HEK293 (cell line): ENCODE measurements around the gene TLE6.

Source experiments
- BCL11B ChIP-seq: fragments of 450-650 bp; formaldehyde crosslinking; IDR thresholded peaks from 2 replicates; pipeline ENCODE4 v1.5.1; 2016; ENCODE audit warnings: low read depth, missing biosample characterization, missing genetic modification characterization
- REPIN1 ChIP-seq: fragments of 450-650 bp; formaldehyde crosslinking; IDR thresholded peaks from 2 replicates; pipeline ENCODE4 v1.5.1; 2017; ENCODE audit warnings: missing biosample characterization, missing genetic modification characterization, low read depth
- SP2 ChIP-seq: fragments of 450-650 bp; formaldehyde crosslinking; IDR thresholded peaks from 2 replicates; pipeline ENCODE4 v1.5.1; 2016; ENCODE audit warnings: missing biosample characterization, missing genetic modification characterization
- TCF7L2 ChIP-seq: IDR thresholded peaks from 2 replicates; pipeline ENCODE4 v1.6.1; 2011; ENCODE audit warnings: low read depth, mild to moderate bottlenecking, inconsistent platforms, low read length, moderate library complexity, borderline replicate concordance
- WT1 ChIP-seq: fragments of 450-650 bp; formaldehyde crosslinking; IDR thresholded peaks from 2 replicates; pipeline ENCODE4 v1.5.1; 2016; ENCODE audit warnings: missing biosample characterization, missing genetic modification characterization
- ZEB2 ChIP-seq: fragments of 450-650 bp; formaldehyde crosslinking; IDR thresholded peaks from 2 replicates; pipeline ENCODE4 v1.5.1; 2016; ENCODE audit warnings: missing biosample characterization, missing genetic modification characterization
- ZNF138 ChIP-seq: fragments of 450-650 bp; formaldehyde crosslinking; IDR thresholded peaks from 2 replicates; pipeline ENCODE4 v1.5.1; 2016; ENCODE audit warnings: missing biosample characterization, missing genetic modification characterization, borderline replicate concordance
- ZNF248 ChIP-seq: fragments of 450-650 bp; formaldehyde crosslinking; IDR thresholded peaks from 2 replicates; pipeline ENCODE4 v1.5.1; 2017; ENCODE audit warnings: missing biosample characterization, missing genetic modification characterization
- ZNF391 ChIP-seq: fragments of 450-650 bp; formaldehyde crosslinking; IDR thresholded peaks from 2 replicates; pipeline ENCODE4 v1.5.1; 2016; ENCODE audit warnings: low read depth, missing biosample characterization, missing genetic modification characterization, borderline replicate concordance
- ZNF544 ChIP-seq: fragments of 450-650 bp; formaldehyde crosslinking; IDR thresholded peaks from 2 replicates; pipeline ENCODE4 v1.5.0; 2017; ENCODE audit warnings: missing biosample characterization, missing genetic modification characterization
- ZNF558 ChIP-seq: fragments of 450-650 bp; formaldehyde crosslinking; IDR thresholded peaks from 2 replicates; pipeline ENCODE4 v1.5.1; 2016; ENCODE audit warnings: missing biosample characterization, missing genetic modification characterization
- ZNF561 ChIP-seq: fragments of 450-650 bp; IDR thresholded peaks from 2 replicates; pipeline ENCODE4 v1.5.1; 2018; ENCODE audit warnings: missing biosample characterization, missing genetic modification characterization, borderline replicate concordance
- ZNF600 ChIP-seq: fragments of 450-650 bp; formaldehyde crosslinking; IDR thresholded peaks from 2 replicates; pipeline ENCODE4 v1.5.1; 2016; ENCODE audit warnings: missing biosample characterization, missing genetic modification characterization
- ZNF660 ChIP-seq: fragments of 450-650 bp; IDR thresholded peaks from 2 replicates; pipeline ENCODE4 v1.5.1; 2018; ENCODE audit warnings: missing biosample characterization, mild to moderate bottlenecking, missing genetic modification characterization
- ZNF830 ChIP-seq: fragments of 450-650 bp; IDR thresholded peaks from 2 replicates; pipeline ENCODE4 v1.5.0; 2018; ENCODE audit warnings: missing biosample characterization, missing genetic modification characterization, low read depth, mild to moderate bottlenecking, moderate library complexity
- TF ChIP-seq, protein P1 (sequence below): fragments of 450-650 bp; formaldehyde crosslinking; IDR thresholded peaks from 2 replicates; pipeline ENCODE4 v1.5.1; 2016; ENCODE audit warnings: missing biosample characterization, missing genetic modification characterization
- TF ChIP-seq, protein P2 (sequence below): fragments of 450-650 bp; formaldehyde crosslinking; IDR thresholded peaks from 2 replicates; pipeline ENCODE4 v1.5.1; 2016; ENCODE audit warnings: missing biosample characterization, missing genetic modification characterization
- TF ChIP-seq, protein P3 (sequence below): fragments of 450-650 bp; formaldehyde crosslinking; IDR thresholded peaks from 2 replicates; pipeline ENCODE4 v1.5.1; 2017; ENCODE audit warnings: missing biosample characterization, mild to moderate bottlenecking, missing genetic modification characterization, moderate library complexity
- TF ChIP-seq, protein P4 (sequence below): sonication (generic); formaldehyde crosslinking; IDR thresholded peaks from 2 replicates; pipeline ENCODE4 v1.8.1; 2022; ENCODE audit warnings: mild to moderate bottlenecking, moderate library complexity, missing genetic modification reagents
- TF ChIP-seq, protein P5 (sequence below): fragments of 450-650 bp; formaldehyde crosslinking; optimal IDR thresholded peaks from 2 replicates; pipeline ENCODE3; 2016; ENCODE audit warnings: missing biosample characterization, mild to moderate bottlenecking, missing genetic modification characterization
- TF ChIP-seq, protein P6 (sequence below): fragments of 450-650 bp; formaldehyde crosslinking; IDR thresholded peaks from 2 replicates; pipeline ENCODE4 v1.5.1; 2016; ENCODE audit warnings: missing biosample characterization, missing genetic modification characterization, borderline replicate concordance
- TF ChIP-seq, protein P7 (sequence below): fragments of 450-650 bp; formaldehyde crosslinking; conservative IDR thresholded peaks from 2 replicates; pipeline ENCODE4 v1.5.1; 2016; ENCODE audit warnings: low read depth, missing biosample characterization, missing genetic modification characterization

Gene TLE6

DNA sequence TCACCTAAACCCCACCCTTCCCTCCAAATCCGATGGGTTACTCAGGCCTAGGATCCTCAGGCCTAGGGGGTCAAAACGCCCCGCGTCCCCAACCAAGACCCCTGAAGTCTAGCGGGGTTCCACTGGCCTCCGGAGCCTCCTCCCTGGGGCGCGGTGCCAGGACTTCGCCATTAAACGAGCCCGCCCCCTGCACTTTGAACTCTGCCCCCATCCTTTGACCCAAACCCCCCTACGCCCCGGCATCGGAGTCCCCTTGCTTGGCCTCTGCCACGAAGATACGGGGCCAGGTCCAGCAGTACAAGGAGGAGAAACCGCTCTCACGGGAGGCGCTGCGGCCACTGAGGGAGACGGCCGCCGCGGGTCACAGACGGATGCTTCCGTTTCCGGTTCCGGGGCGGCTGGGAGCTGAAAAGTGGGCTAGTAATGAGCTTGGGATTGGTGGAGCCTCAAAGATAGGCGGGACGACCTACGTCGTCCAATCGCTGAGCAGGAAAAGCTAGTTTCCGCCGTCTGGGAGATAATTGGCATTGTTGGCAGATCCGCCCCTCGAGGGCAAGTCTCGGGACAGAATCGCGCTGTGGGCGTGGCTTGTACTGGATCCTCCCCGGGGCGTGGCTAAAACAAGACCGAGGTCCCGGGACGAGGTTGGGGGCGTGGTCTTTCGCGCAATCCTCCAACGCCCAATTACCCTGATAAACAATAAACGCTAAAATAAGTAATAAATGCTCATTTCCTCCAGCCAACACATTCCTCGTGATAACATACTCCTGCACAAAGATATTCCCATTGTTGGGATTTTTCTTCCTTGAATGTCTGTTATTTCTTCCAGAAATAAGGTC is 26.9 kb upstream of the TLE6 start (continued):
- TF ChIP-seq ZNF830 (tag by site-specific recombination), result no peak
- no peak for TF ChIP-seq ZNF558 (tag by site-specific recombination)
- TF ChIP-seq, protein P1, sequence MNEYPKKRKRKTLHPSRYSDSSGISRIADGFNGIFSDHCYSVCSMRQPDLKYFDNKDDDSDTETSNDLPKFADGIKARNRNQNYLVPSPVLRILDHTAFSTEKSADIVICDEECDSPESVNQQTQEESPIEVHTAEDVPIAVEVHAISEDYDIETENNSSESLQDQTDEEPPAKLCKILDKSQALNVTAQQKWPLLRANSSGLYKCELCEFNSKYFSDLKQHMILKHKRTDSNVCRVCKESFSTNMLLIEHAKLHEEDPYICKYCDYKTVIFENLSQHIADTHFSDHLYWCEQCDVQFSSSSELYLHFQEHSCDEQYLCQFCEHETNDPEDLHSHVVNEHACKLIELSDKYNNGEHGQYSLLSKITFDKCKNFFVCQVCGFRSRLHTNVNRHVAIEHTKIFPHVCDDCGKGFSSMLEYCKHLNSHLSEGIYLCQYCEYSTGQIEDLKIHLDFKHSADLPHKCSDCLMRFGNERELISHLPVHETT (tag by site-specific recombination), result peak; percentile 85
- TF ChIP-seq, protein P2, sequence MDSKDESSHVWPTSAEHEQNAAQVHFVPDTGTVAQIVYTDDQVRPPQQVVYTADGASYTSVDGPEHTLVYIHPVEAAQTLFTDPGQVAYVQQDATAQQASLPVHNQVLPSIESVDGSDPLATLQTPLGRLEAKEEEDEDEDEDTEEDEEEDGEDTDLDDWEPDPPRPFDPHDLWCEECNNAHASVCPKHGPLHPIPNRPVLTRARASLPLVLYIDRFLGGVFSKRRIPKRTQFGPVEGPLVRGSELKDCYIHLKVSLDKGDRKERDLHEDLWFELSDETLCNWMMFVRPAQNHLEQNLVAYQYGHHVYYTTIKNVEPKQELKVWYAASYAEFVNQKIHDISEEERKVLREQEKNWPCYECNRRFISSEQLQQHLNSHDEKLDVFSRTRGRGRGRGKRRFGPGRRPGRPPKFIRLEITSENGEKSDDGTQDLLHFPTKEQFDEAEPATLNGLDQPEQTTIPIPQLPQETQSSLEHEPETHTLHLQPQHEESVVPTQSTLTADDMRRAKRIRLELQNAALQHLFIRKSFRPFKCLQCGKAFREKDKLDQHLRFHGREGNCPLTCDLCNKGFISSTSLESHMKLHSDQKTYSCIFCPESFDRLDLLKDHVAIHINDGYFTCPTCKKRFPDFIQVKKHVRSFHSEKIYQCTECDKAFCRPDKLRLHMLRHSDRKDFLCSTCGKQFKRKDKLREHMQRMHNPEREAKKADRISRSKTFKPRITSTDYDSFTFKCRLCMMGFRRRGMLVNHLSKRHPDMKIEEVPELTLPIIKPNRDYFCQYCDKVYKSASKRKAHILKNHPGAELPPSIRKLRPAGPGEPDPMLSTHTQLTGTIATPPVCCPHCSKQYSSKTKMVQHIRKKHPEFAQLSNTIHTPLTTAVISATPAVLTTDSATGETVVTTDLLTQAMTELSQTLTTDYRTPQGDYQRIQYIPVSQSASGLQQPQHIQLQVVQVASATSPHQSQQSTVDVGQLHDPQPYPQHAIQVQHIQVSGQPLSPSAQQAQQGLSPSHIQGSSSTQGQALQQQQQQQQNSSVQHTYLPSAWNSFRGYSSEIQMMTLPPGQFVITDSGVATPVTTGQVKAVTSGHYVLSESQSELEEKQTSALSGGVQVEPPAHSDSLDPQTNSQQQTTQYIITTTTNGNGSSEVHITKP, result peak; percentile 74
- TF ChIP-seq, protein P3, sequence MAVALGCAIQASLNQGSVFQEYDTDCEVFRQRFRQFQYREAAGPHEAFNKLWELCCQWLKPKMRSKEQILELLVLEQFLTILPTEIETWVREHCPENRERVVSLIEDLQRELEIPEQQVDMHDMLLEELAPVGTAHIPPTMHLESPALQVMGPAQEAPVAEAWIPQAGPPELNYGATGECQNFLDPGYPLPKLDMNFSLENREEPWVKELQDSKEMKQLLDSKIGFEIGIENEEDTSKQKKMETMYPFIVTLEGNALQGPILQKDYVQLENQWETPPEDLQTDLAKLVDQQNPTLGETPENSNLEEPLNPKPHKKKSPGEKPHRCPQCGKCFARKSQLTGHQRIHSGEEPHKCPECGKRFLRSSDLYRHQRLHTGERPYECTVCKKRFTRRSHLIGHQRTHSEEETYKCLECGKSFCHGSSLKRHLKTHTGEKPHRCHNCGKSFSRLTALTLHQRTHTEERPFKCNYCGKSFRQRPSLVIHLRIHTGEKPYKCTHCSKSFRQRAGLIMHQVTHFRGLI (tag by site-specific recombination), result no peak
- TF ChIP-seq ZNF561 (tag by site-specific recombination), result peak; percentile 85
- peak; percentile 65; the same call in 1 of the 2 replicates for TF ChIP-seq ZNF391
- TF ChIP-seq SP2 (tag by site-specific recombination), result peak; percentile 100
- TF ChIP-seq, protein P4, sequence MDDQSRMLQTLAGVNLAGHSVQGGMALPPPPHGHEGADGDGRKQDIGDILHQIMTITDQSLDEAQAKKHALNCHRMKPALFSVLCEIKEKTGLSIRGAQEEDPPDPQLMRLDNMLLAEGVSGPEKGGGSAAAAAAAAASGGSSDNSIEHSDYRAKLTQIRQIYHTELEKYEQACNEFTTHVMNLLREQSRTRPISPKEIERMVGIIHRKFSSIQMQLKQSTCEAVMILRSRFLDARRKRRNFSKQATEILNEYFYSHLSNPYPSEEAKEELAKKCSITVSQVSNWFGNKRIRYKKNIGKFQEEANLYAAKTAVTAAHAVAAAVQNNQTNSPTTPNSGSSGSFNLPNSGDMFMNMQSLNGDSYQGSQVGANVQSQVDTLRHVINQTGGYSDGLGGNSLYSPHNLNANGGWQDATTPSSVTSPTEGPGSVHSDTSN (CRISPR knock-in tag), result no peak
- no peak for TF ChIP-seq ZNF544 (tag by site-specific recombination)
- TF ChIP-seq, protein P5, sequence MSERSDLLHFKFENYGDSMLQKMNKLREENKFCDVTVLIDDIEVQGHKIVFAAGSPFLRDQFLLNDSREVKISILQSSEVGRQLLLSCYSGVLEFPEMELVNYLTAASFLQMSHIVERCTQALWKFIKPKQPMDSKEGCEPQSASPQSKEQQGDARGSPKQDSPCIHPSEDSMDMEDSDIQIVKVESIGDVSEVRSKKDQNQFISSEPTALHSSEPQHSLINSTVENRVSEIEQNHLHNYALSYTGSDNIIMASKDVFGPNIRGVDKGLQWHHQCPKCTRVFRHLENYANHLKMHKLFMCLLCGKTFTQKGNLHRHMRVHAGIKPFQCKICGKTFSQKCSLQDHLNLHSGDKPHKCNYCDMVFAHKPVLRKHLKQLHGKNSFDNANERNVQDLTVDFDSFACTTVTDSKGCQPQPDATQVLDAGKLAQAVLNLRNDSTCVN, result peak; percentile 43
- TF ChIP-seq ZNF248, result no peak
- TF ChIP-seq ZNF660 (tag by site-specific recombination), result 0 out of 2 replicates have a peak, but pooled peaks have one; percentile 6
- TF ChIP-seq TCF7L2, result no peak
- TF ChIP-seq, protein P6, sequence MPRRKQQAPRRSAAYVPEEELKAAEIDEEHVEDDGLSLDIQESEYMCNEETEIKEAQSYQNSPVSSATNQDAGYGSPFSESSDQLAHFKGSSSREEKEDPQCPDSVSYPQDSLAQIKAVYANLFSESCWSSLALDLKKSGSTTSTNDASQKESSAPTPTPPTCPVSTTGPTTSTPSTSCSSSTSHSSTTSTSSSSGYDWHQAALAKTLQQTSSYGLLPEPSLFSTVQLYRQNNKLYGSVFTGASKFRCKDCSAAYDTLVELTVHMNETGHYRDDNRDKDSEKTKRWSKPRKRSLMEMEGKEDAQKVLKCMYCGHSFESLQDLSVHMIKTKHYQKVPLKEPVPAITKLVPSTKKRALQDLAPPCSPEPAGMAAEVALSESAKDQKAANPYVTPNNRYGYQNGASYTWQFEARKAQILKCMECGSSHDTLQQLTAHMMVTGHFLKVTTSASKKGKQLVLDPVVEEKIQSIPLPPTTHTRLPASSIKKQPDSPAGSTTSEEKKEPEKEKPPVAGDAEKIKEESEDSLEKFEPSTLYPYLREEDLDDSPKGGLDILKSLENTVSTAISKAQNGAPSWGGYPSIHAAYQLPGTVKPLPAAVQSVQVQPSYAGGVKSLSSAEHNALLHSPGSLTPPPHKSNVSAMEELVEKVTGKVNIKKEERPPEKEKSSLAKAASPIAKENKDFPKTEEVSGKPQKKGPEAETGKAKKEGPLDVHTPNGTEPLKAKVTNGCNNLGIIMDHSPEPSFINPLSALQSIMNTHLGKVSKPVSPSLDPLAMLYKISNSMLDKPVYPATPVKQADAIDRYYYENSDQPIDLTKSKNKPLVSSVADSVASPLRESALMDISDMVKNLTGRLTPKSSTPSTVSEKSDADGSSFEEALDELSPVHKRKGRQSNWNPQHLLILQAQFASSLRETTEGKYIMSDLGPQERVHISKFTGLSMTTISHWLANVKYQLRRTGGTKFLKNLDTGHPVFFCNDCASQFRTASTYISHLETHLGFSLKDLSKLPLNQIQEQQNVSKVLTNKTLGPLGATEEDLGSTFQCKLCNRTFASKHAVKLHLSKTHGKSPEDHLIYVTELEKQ (tag by site-specific recombination), result no peak
- TF ChIP-seq WT1 (tag by site-specific recombination), result 0 out of 2 replicates have a peak, but pooled peaks have one; percentile 23
- peak; percentile 92 for TF ChIP-seq BCL11B
- TF ChIP-seq ZEB2 (tag by site-specific recombination), result peak; percentile 38
- TF ChIP-seq ZNF138, result no peak
- TF ChIP-seq REPIN1 (tag by site-specific recombination), result no peak
- TF ChIP-seq, protein P7, sequence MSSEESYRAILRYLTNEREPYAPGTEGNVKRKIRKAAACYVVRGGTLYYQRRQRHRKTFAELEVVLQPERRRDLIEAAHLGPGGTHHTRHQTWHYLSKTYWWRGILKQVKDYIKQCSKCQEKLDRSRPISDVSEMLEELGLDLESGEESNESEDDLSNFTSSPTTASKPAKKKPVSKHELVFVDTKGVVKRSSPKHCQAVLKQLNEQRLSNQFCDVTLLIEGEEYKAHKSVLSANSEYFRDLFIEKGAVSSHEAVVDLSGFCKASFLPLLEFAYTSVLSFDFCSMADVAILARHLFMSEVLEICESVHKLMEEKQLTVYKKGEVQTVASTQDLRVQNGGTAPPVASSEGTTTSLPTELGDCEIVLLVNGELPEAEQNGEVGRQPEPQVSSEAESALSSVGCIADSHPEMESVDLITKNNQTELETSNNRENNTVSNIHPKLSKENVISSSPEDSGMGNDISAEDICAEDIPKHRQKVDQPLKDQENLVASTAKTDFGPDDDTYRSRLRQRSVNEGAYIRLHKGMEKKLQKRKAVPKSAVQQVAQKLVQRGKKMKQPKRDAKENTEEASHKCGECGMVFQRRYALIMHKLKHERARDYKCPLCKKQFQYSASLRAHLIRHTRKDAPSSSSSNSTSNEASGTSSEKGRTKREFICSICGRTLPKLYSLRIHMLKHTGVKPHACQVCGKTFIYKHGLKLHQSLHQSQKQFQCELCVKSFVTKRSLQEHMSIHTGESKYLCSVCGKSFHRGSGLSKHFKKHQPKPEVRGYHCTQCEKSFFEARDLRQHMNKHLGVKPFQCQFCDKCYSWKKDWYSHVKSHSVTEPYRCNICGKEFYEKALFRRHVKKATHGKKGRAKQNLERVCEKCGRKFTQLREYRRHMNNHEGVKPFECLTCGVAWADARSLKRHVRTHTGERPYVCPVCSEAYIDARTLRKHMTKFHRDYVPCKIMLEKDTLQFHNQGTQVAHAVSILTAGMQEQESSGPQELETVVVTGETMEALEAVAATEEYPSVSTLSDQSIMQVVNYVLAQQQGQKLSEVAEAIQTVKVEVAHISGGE (tag by site-specific recombination), result peak; percentile 93
- no peak for TF ChIP-seq ZNF600 (tag by site-specific recombination)
